Hepatocyte (in vitro differentiated cells): ENCODE data around the gene PRPF8. TPM values are rescaled to one million over a fixed set of nuclear protein-coding genes. Genes with fewer than 3 reads are reported as not detected.

Source experiments
- DNase-seq: peaks from one replicate; pipeline ENCODE4 v3.0.0-alpha.2; 2016; ENCODE audit warnings: low spot score
- H2AFZ ChIP-seq: fragments of 200-600 bp; sonication (generic); 2 replicates; pipeline ENCODE4 v1.6.0; 2016; ENCODE audit warnings: antibody characterized with exemption, mild to moderate bottlenecking
- H3K27ac ChIP-seq: fragments of 200-600 bp; sonication (generic); 2 replicates; pipeline ENCODE4 v1.5.1; 2016; ENCODE audit warnings: mild to moderate bottlenecking
- H3K27me3 ChIP-seq: fragments of 200-600 bp; sonication (generic); 2 replicates; pipeline ENCODE4 v1.6.1; 2016
- H3K36me3 ChIP-seq: fragments of 200-600 bp; sonication (generic); replicated peaks from 2 replicates; pipeline ENCODE4 v1.5.1; 2016; ENCODE audit warnings: low read depth; ENCODE audit not compliant: insufficient read depth
- H3K4me1 ChIP-seq: fragments of 200-600 bp; sonication (generic); 2 replicates; pipeline ENCODE4 v1.5.1; 2016; ENCODE audit warnings: mild to moderate bottlenecking, moderate library complexity; ENCODE audit not compliant: insufficient read depth
- H3K4me2 ChIP-seq: fragments of 200-600 bp; sonication (generic); 2 replicates; pipeline ENCODE4 v1.6.0; 2016
- H3K4me3 ChIP-seq: fragments of 200-600 bp; sonication (generic); 2 replicates; pipeline ENCODE4 v1.5.1; 2016; ENCODE audit warnings: mild to moderate bottlenecking
- H3K79me2 ChIP-seq: fragments of 200-600 bp; sonication (generic); 2 replicates; pipeline ENCODE4 v1.6.0; 2017; ENCODE audit warnings: mild to moderate bottlenecking
- H3K9me2 ChIP-seq: fragments of 200-600 bp; sonication (generic); replicated peaks from 2 replicates; pipeline ENCODE4 v1.6.0; 2017; ENCODE audit warnings: mild to moderate bottlenecking; ENCODE audit not compliant: insufficient read depth
- H3K9me3 ChIP-seq: fragments of 200-600 bp; sonication (generic); 2 replicates; pipeline ENCODE4 v1.5.1; 2016; ENCODE audit warnings: low read depth, mild to moderate bottlenecking
- H4K20me1 ChIP-seq: fragments of 200-600 bp; sonication (generic); 2 replicates; pipeline ENCODE4 v1.6.0; 2016; ENCODE audit warnings: mild to moderate bottlenecking; ENCODE audit not compliant: insufficient read depth, poor library complexity, severe bottlenecking
- CTCF ChIP-seq: fragments of 200-600 bp; sonication (generic); IDR thresholded peaks from 2 replicates; pipeline ENCODE4 v1.5.1; 2016; ENCODE audit warnings: antibody characterized with exemption, mild to moderate bottlenecking; ENCODE audit not compliant: poor library complexity
- EZH2 ChIP-seq: fragments of 200-600 bp; sonication (generic); IDR thresholded peaks from 2 replicates; pipeline ENCODE4 v1.6.1; 2016; ENCODE audit warnings: antibody characterized with exemption, mild to moderate bottlenecking, borderline replicate concordance
- EZH2phosphoT487 ChIP-seq: fragments of 200-600 bp; sonication (generic); IDR thresholded peaks from one replicate; pipeline ENCODE4 v1.6.1; 2018; ENCODE audit warnings: antibody characterized with exemption, mild to moderate bottlenecking, low read depth, moderate library complexity; ENCODE audit not compliant: unreplicated experiment, severe bottlenecking
- WGBS: methylation state at CpG from one replicate; pipeline ENCODE4 v1.1.6; 2016; ENCODE audit warnings: low lambda C conversion rate; ENCODE audit errors: missing lambda C conversion rate; 5-methylcytosine and 5-hydroxymethylcytosine counted together
- polyA plus RNA-seq: library from polyadenylated mRNA; unstranded; fragments of >200 nt; fragmentation: Nextera tagmentation; extraction: Ambion mirVana; gene quantifications from 2 replicates; pipeline ENCODE4 v1.2.1, GENCODE V29; 2016
- total RNA-seq: library from RNA; depleted of rRNA; stranded (reverse); fragments of >200 nt; gene quantifications from 2 replicates; pipeline ENCODE4 v1.2.3, GENCODE V29; 2014

Gene PRPF8
- total and polyA plus RNA-seq, 2 experiments from 2014 or later: 107 to 119 TPM

GRCh38 chr17:1716912-1717695 is 32.4 kb upstream of the PRPF8 start:
- peak overlapping the region; percentile 95 for H3K27ac ChIP-seq
- H4K20me1 ChIP-seq: peaks cover 25% of the 10 kb centered on the region
- peak overlapping the region; percentile 13 for H3K4me3 ChIP-seq
- peak overlapping the region; percentile 0 for H2AFZ ChIP-seq
- peaks cover 22% of the 10 kb centered on the region for H3K4me1 ChIP-seq
- 4% methylated on average over 13 of the region's 13 CpGs for WGBS
- peak overlapping the region; percentile 73 for H3K4me2 ChIP-seq
- TF ChIP-seq CTCF (no peak), EZH2 (no peak), EZH2phosphoT487 (no peak)
- no peaks in the 10 kb centered on the region for H3K36me3 ChIP-seq
- H3K27me3 ChIP-seq: no peaks in the 10 kb centered on the region
- peak; percentile 98 for DNase-seq
- H3K9me2 ChIP-seq: no peaks in the 10 kb centered on the region
- no peaks in the 10 kb centered on the region for H3K9me3 ChIP-seq
- peaks cover 23% of the 10 kb centered on the region for H3K79me2 ChIP-seq

- Histone ChIP-seq H3K79me2 (peaks cover 27% of the 10 kb centered on the region), H3K4me1 (peaks cover 27% of the 10 kb centered on the region), H3K4me3 (peak overlapping the region; percentile 34), H3K9me3 (no peaks in the 10 kb centered on the region), H3K9me2 (no peaks in the 10 kb centered on the region), H4K20me1 (peaks cover 33% of the 10 kb centered on the region), H2AFZ (peak overlapping the region; percentile 0), H3K36me3 (no peaks in the 10 kb centered on the region), H3K4me2 (peak overlapping the region; percentile 90), H3K27ac (peak overlapping the region; percentile 97), H3K27me3 (no peaks in the 10 kb centered on the region)
- under 1% methylated on average over 56 of the region's 70 CpGs for WGBS
- DNase-seq: peak; percentile 100
- TF ChIP-seq EZH2phosphoT487 (no peak), CTCF (no peak), EZH2 (no peak)
Measured at GRCh38 chr17:1716076-1716911, 31.6 kb upstream of the PRPF8 start.

GRCh38 chr17:1715803-1716075 is 31.1 kb upstream of the PRPF8 start:
- Histone ChIP-seq H3K4me1 (peaks cover 32% of the 10 kb centered on the region), H3K9me2 (no peaks in the 10 kb centered on the region), H3K4me3 (peak overlapping the region; percentile 34), H4K20me1 (peaks cover 38% of the 10 kb centered on the region), H3K36me3 (no peaks in the 10 kb centered on the region), H2AFZ (no peak overlapping the region), H3K9me3 (no peaks in the 10 kb centered on the region), H3K4me2 (peak overlapping the region; percentile 90), H3K27me3 (no peaks in the 10 kb centered on the region), H3K79me2 (peaks cover 27% of the 10 kb centered on the region), H3K27ac (peak overlapping the region; percentile 97)
- TF ChIP-seq EZH2phosphoT487 (no peak), EZH2 (no peak), CTCF (no peak)
- 0% methylated on average over 8 of the region's 23 CpGs for WGBS
- no peak for DNase-seq
